Measurements from ENCODE around the gene ADAMTSL1. TPM values are rescaled to one million over a fixed set of nuclear protein-coding genes. Genes with fewer than 3 reads are reported as not detected.

ADAMTSL1 gene
- total and polyA plus RNA-seq, 4 donors, result 0.31 to 3.4 (median 1.9) TPM

GRCh38 chr9:18614116-18614515 is 140.2 kb downstream of the ADAMTSL1 start:
- H3K9me3 ChIP-seq (ENCODE audit: control insufficient read depth in 4 of 4, low read length in 3 of 4), result no peaks in the 10 kb centered on the region
- H3K4me1 ChIP-seq (ENCODE audit: control insufficient read depth in 4 of 4, insufficient read depth in 4 of 4, low read length in 3 of 4), result no peaks in the 10 kb centered on the region
- H3K27me3 ChIP-seq (ENCODE audit: control insufficient read depth in 4 of 4, insufficient read depth in 4 of 4, low read length in 3 of 4), result no peaks in the 10 kb centered on the region
- DNase-seq (ENCODE audit: low spot score), result no peak
- no peak for TF ChIP-seq HNF4G (IDR thresholded peaks at IDR 0.05)
- no peak for TF ChIP-seq FOXA2 (IDR thresholded peaks at IDR 0.05)
- TF ChIP-seq FOXA1 (IDR thresholded peaks at IDR 0.05), result no peak
- TF ChIP-seq CTCF (IDR thresholded peaks at IDR 0.05; ENCODE audit: low read depth, low read length, missing input control), result no peak
- TF ChIP-seq ZBTB33 (IDR thresholded peaks at IDR 0.05), result no peak
- H3K36me3 ChIP-seq (ENCODE audit: control insufficient read depth in 4 of 4, insufficient read depth in 3 of 4, low read depth in 1 of 4, low read length in 3 of 4), result no peaks in the 10 kb centered on the region
- no peak overlapping the region for H3K27ac ChIP-seq (ENCODE audit: low read depth in 1 of 2, low read length in 2 of 2)
- no peak overlapping the region for H3K4me3 ChIP-seq (ENCODE audit: low read depth in 1 of 3, low read length in 3 of 3)
- WGBS, result 85% methylated on average over 6 of the region's 6 CpGs
- H3K9ac ChIP-seq (ENCODE audit: low read depth in 1 of 2, low read length in 2 of 2), result no peak overlapping the region

- 95% methylated on average over 2 of the region's 2 CpGs for WGBS
Observed at GRCh38 chr9:18614651-18615050, 140.7 kb downstream of the ADAMTSL1 start.

More at GRCh38 chr9:18614651-18615050, 140.7 kb downstream of the ADAMTSL1 start:
- no peak for TF ChIP-seq ZBTB33 (IDR thresholded peaks at IDR 0.05)
- TF ChIP-seq FOXA2 (IDR thresholded peaks at IDR 0.05), result no peak
- no peak for TF ChIP-seq HNF4G (IDR thresholded peaks at IDR 0.05)
- TF ChIP-seq YY1 (IDR thresholded peaks at IDR 0.05), result no peak
- no peak for TF ChIP-seq CTCF (IDR thresholded peaks at IDR 0.05; ENCODE audit: low read depth, low read length, missing input control)
- H3K4me3 ChIP-seq (ENCODE audit: low read depth in 1 of 3, low read length in 3 of 3), result no peak overlapping the region
- DNase-seq (ENCODE audit: low spot score), result no peak
- H3K4me1 ChIP-seq (ENCODE audit: control insufficient read depth in 4 of 4, insufficient read depth in 4 of 4, low read length in 3 of 4), result no peaks in the 10 kb centered on the region
- no peak overlapping the region for H3K27ac ChIP-seq (ENCODE audit: low read depth in 1 of 2, low read length in 2 of 2)
- no peaks in the 10 kb centered on the region for H3K27me3 ChIP-seq (ENCODE audit: control insufficient read depth in 4 of 4, insufficient read depth in 4 of 4, low read length in 3 of 4)
- no peak overlapping the region for H3K9ac ChIP-seq (ENCODE audit: low read depth in 1 of 2, low read length in 2 of 2)
- H3K36me3 ChIP-seq (ENCODE audit: control insufficient read depth in 4 of 4, insufficient read depth in 3 of 4, low read depth in 1 of 4, low read length in 3 of 4), result no peaks in the 10 kb centered on the region
- H3K9me3 ChIP-seq (ENCODE audit: control insufficient read depth in 4 of 4, low read length in 3 of 4), result no peaks in the 10 kb centered on the region
